H9 (cell line): Measurements from ENCODE around the gene PCDHGB4. TPM values are rescaled to one million over a fixed set of nuclear protein-coding genes. Genes with fewer than 3 reads are reported as not detected.

Experiments used
- DNase-seq: peaks from one replicate; pipeline ENCODE4 v3.0.0-alpha.2; 2017
- H2AFZ ChIP-seq: one replicate; pipeline ENCODE4 v1.6.1; 2013; ENCODE audit warnings: mild to moderate bottlenecking, low read length, control low read depth, moderate library complexity
- H2AK5ac ChIP-seq: 2 replicates; pipeline ENCODE4 v1.6.1; 2013; ENCODE audit warnings: low read length, control low read depth, mixed read lengths; ENCODE audit not compliant: insufficient read length
- H2BK120ac ChIP-seq: one replicate; pipeline ENCODE4 v1.6.1; 2013; ENCODE audit warnings: low read depth, mild to moderate bottlenecking, low read length, control low read depth, inconsistent platforms; ENCODE audit not compliant: poor library complexity, severe bottlenecking
- H2BK12ac ChIP-seq: 2 replicates; pipeline ENCODE4 v1.6.1; 2013; ENCODE audit warnings: low read length, control low read depth, mixed read lengths, low read depth; ENCODE audit not compliant: insufficient read length
- H2BK15ac ChIP-seq: 2 replicates; pipeline ENCODE4 v1.6.1; 2013; ENCODE audit warnings: low read depth, low read length, control low read depth
- H2BK20ac ChIP-seq: one replicate; pipeline ENCODE4 v1.6.1; 2013; ENCODE audit warnings: low read depth, mild to moderate bottlenecking, low read length, control low read depth, inconsistent platforms; ENCODE audit not compliant: poor library complexity, severe bottlenecking
- H2BK5ac ChIP-seq: 2 replicates; pipeline ENCODE4 v1.6.1; 2013; ENCODE audit warnings: low read length, control low read depth, mixed read lengths; ENCODE audit not compliant: insufficient read length
- H3K14ac ChIP-seq: 2 replicates; pipeline ENCODE4 v1.6.1; 2013; ENCODE audit warnings: low read length, control low read depth; ENCODE audit not compliant: insufficient read depth
- H3K18ac ChIP-seq: 2 replicates; pipeline ENCODE4 v1.6.1; 2013; ENCODE audit warnings: low read depth, mild to moderate bottlenecking, mixed read lengths, low read length, control low read depth; ENCODE audit not compliant: insufficient read length
- H3K23ac ChIP-seq: 2 replicates; pipeline ENCODE4 v1.6.1; 2013; ENCODE audit warnings: low read length, control low read depth, mixed read lengths, low read depth; ENCODE audit not compliant: insufficient read length
- H3K23me2 ChIP-seq: 2 replicates; pipeline ENCODE4 v1.6.1; 2013; ENCODE audit warnings: low read depth, mild to moderate bottlenecking, mixed read lengths, low read length, control low read depth; ENCODE audit not compliant: insufficient read length, poor library complexity, severe bottlenecking
- H3K27ac ChIP-seq: 2 replicates; pipeline ENCODE4 v1.5.1; 2013; ENCODE audit warnings: low read length, control low read depth, mixed read lengths, low read depth; ENCODE audit not compliant: insufficient read length
- H3K27me3 ChIP-seq: 2 replicates; pipeline ENCODE4 v1.6.1; 2013; ENCODE audit warnings: low read length, control low read depth, inconsistent platforms; ENCODE audit not compliant: insufficient read depth
- H3K4ac ChIP-seq: 2 replicates; pipeline ENCODE4 v1.6.1; 2013; ENCODE audit warnings: low read depth, mild to moderate bottlenecking, control low read depth, inconsistent platforms, low read length, moderate library complexity
- H3K4me1 ChIP-seq: 2 replicates; pipeline ENCODE4 v1.6.1; 2013; ENCODE audit warnings: low read length, control low read depth, inconsistent platforms; ENCODE audit not compliant: insufficient read depth
- H3K4me2 ChIP-seq: 2 replicates; pipeline ENCODE4 v1.6.1; 2013; ENCODE audit warnings: low read length, control low read depth, mixed read lengths; ENCODE audit not compliant: insufficient read length, insufficient read depth
- H3K56ac ChIP-seq: 2 replicates; pipeline ENCODE4 v1.6.1; 2013; ENCODE audit warnings: low read depth, mild to moderate bottlenecking, mixed read lengths, low read length, control low read depth; ENCODE audit not compliant: insufficient read length
- H3K79me1 ChIP-seq: 2 replicates; pipeline ENCODE4 v1.6.1; 2013; ENCODE audit warnings: low read depth, mild to moderate bottlenecking, moderate library complexity, low read length, control low read depth, inconsistent platforms; ENCODE audit not compliant: insufficient read depth, poor library complexity, severe bottlenecking
- H3K79me2 ChIP-seq: 2 replicates; pipeline ENCODE4 v1.6.1; 2013; ENCODE audit warnings: low read length, control low read depth, inconsistent platforms; ENCODE audit not compliant: insufficient read depth
- H3K9ac ChIP-seq: 2 replicates; pipeline ENCODE4 v1.6.1; 2013; ENCODE audit warnings: low read length, control low read depth, mixed read lengths; ENCODE audit not compliant: insufficient read length; ENCODE audit errors: extremely low read depth
- H3K9me3 ChIP-seq: one replicate; pipeline ENCODE4 v1.6.1; 2013; ENCODE audit warnings: low read depth, low read length, inconsistent platforms; ENCODE audit not compliant: control insufficient read depth
- H3T11ph ChIP-seq: one replicate; pipeline ENCODE4 v1.6.1; 2013; ENCODE audit warnings: mild to moderate bottlenecking, low read length, control low read depth, inconsistent platforms
- H4K20me1 ChIP-seq: one replicate; pipeline ENCODE4 v1.6.1; 2013; ENCODE audit not compliant: control insufficient read depth, insufficient read length, insufficient read depth
- H4K5ac ChIP-seq: 2 replicates; pipeline ENCODE4 v1.6.1; 2013; ENCODE audit warnings: low read depth, mild to moderate bottlenecking, mixed read lengths, low read length, control low read depth; ENCODE audit not compliant: insufficient read length
- H4K8ac ChIP-seq: replicated peaks from 2 replicates; pipeline ENCODE4 v1.6.1; 2013; ENCODE audit warnings: low read length, control low read depth, mixed read lengths, low read depth; ENCODE audit not compliant: insufficient read length
- H4K91ac ChIP-seq: 2 replicates; pipeline ENCODE4 v1.6.1; 2013; ENCODE audit warnings: low read depth, mild to moderate bottlenecking, moderate library complexity, mixed read lengths, low read length, control low read depth; ENCODE audit not compliant: insufficient read length
- H3K27ac Mint-ChIP-seq, 3 experiments: 2 replicates in 2 of 3; 3 replicates in 1 of 3; pipeline ENCODE4 v1.8.0; 2020 to 2021; ENCODE audit warnings: mixed read lengths in 3 of 3, mild to moderate bottlenecking in 1 of 3, moderate library complexity in 1 of 3
- H3K27me3 Mint-ChIP-seq: 2 replicates; pipeline ENCODE4 v1.8.0; 2021; ENCODE audit warnings: low read depth, mild to moderate bottlenecking, moderate library complexity, mixed read lengths
- H3K36me3 Mint-ChIP-seq, 3 experiments: 2 replicates in 2 of 3; 3 replicates in 1 of 3; pipeline ENCODE4 v1.8.0; 2020 to 2021; ENCODE audit warnings: low read depth in 3 of 3, mixed read lengths in 3 of 3; ENCODE audit not compliant: insufficient read depth in 1 of 3
- H3K4me1 Mint-ChIP-seq, 2 experiments: 2 replicates each; pipeline ENCODE4 v1.8.0; 2020; ENCODE audit warnings: mixed read lengths in 2 of 2
- H3K4me3 Mint-ChIP-seq, 2 experiments: 2 replicates in 1 of 2; 3 replicates in 1 of 2; pipeline ENCODE4 v1.8.0; 2020 to 2021; ENCODE audit warnings: mild to moderate bottlenecking in 2 of 2, mixed read lengths in 2 of 2, moderate library complexity in 1 of 2
- H3K9me3 Mint-ChIP-seq, 2 experiments: 2 replicates in 1 of 2; 3 replicates in 1 of 2; pipeline ENCODE4 v1.8.0; 2020; ENCODE audit warnings: mild to moderate bottlenecking in 2 of 2, mixed read lengths in 2 of 2, moderate library complexity in 1 of 2
- WGBS: extraction: QIAGEN DNeasy Blood & Tissue Kit; methylation state at CpG from one replicate; pipeline ENCODE4 v1.1.7; 2013; ENCODE audit warnings: missing lambda C conversion rate, low lambda C conversion rate, mixed read lengths; ENCODE audit not compliant: insufficient read length; ENCODE audit errors: extremely low coverage; 5-methylcytosine and 5-hydroxymethylcytosine counted together
- total RNA-seq: library from RNA; stranded (reverse); gene quantifications from 2 replicates; pipeline ENCODE4 v1.2.1, GENCODE V29; 2021
- TF ChIP-seq, protein P1 (sequence below): fragments of 200-600 bp; sonication (generic); conservative IDR thresholded peaks from 3 replicates; pipeline ENCODE4 v1.8.0; 2021; ENCODE audit warnings: antibody characterized with exemption, mild to moderate bottlenecking

Gene PCDHGB4
- total RNA-seq, 1 experiment from 2014 or later: 4.2 TPM

DNA sequence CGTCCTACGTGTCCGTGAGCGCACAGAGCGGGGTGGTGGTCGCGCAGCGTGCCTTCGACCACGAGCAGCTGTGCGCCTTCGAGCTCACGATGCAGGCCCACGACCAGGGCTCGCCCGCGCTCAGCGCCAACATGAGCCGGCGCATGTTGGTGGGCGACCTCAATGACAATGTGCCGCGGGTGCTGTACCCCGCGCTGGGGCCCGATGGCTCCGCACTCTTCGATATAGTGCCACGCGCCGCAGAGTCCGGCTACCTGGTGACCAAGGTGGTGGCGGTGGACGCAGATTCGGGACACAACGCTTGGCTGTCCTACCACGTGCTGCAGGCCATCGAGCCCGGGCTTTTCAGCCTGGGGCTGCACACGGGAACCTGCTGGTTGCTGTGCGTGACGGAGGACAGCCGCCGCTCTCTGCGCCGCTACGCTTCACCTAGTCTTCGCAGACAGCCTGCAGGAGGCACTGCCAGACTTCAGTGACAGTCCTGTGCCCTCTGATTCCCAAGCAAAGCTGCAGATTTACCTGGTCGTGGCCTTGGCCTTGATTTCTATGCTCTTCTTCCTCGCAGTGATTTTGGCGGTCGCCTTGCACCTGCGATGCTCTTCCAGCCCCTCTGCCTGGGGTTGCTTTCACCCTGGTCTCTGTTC, 40.4 kb downstream of the PCDHGB4 start:
- Histone ChIP-seq H3K14ac (no peak overlapping the region), H3K27me3 (no peaks in the 10 kb centered on the region), H3K4me2 (no peak overlapping the region), H3K9ac (no peak overlapping the region), H3K4ac (no peak overlapping the region), H2BK15ac (no peak overlapping the region), H3K18ac (no peak overlapping the region), H3T11ph (no peak overlapping the region), H3K9me3 (peaks cover 23% of the 10 kb centered on the region), H3K27ac (no peak overlapping the region), H3K79me2 (no peaks in the 10 kb centered on the region), H2AFZ (no peak overlapping the region), H3K23ac (no peak overlapping the region), H3K4me1 (no peaks in the 10 kb centered on the region), H2BK120ac (no peak overlapping the region), H2BK12ac (no peak overlapping the region), H4K8ac (no peak overlapping the region), H4K5ac (no peak overlapping the region), H3K23me2 (no peaks in the 10 kb centered on the region), H3K79me1 (no peaks in the 10 kb centered on the region), H2BK20ac (no peak overlapping the region), H2BK5ac (no peak overlapping the region), H4K20me1 (no peaks in the 10 kb centered on the region), H4K91ac (no peak overlapping the region), H3K56ac (no peak overlapping the region), H2AK5ac (no peak overlapping the region)
- Mint-ChIP-seq H3K36me3 (peaks cover 59 to 91% (median 63%) of the 10 kb centered on the region in 3 experiments), H3K27ac (no peak overlapping the region), H3K4me3 (peak overlapping the region in 1 of 2 experiments; percentile 63; a peak in 1 of 5 replicates), H3K4me1 (no peaks in the 10 kb centered on the region), H3K27me3 (peaks cover 3% of the 10 kb centered on the region), H3K9me3 (peaks cover 67 to 87% of the 10 kb centered on the region in 2 experiments)
- DNase-seq: no peak
- no CpG with 5 or more reads among the region's 53 CpGs for WGBS
- TF ChIP-seq, protein P1, sequence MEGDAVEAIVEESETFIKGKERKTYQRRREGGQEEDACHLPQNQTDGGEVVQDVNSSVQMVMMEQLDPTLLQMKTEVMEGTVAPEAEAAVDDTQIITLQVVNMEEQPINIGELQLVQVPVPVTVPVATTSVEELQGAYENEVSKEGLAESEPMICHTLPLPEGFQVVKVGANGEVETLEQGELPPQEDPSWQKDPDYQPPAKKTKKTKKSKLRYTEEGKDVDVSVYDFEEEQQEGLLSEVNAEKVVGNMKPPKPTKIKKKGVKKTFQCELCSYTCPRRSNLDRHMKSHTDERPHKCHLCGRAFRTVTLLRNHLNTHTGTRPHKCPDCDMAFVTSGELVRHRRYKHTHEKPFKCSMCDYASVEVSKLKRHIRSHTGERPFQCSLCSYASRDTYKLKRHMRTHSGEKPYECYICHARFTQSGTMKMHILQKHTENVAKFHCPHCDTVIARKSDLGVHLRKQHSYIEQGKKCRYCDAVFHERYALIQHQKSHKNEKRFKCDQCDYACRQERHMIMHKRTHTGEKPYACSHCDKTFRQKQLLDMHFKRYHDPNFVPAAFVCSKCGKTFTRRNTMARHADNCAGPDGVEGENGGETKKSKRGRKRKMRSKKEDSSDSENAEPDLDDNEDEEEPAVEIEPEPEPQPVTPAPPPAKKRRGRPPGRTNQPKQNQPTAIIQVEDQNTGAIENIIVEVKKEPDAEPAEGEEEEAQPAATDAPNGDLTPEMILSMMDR: no peak
